Fibroblast of mammary gland (primary cell): ENCODE measurements around the gene MUC4.

Experiments used
- DNase-seq: peaks from one replicate; pipeline ENCODE4 v3.0.0-alpha.2; 2010; ENCODE audit warnings: low read depth
- H3K4me3 ChIP-seq: 2 replicates; pipeline ENCODE4 v1.5.1; 2011; ENCODE audit warnings: low read depth, mild to moderate bottlenecking, low read length, moderate library complexity; ENCODE audit not compliant: control insufficient read depth
- CTCF ChIP-seq: conservative IDR thresholded peaks from 2 replicates; pipeline ENCODE4 v1.5.1; 2011; ENCODE audit warnings: low read depth, low read length, inconsistent platforms; ENCODE audit not compliant: control insufficient read depth, insufficient read depth

MUC4 gene

GRCh38 chr3:195845483-195845882 is 33.8 kb upstream of the MUC4 start:
- TF ChIP-seq CTCF: no peak
- no peak for DNase-seq
- H3K4me3 ChIP-seq: no peak overlapping the region

GRCh38 chr3:195844671-195845218 is 33.0 kb upstream of the MUC4 start:
- no peak overlapping the region for H3K4me3 ChIP-seq
- DNase-seq: no peak
- TF ChIP-seq CTCF: no peak

GRCh38 chr3:195839260-195840010 is 27.7 kb upstream of the MUC4 start:
- DNase-seq: no peak
- TF ChIP-seq CTCF: no peak
- H3K4me3 ChIP-seq: no peak overlapping the region

GRCh38 chr3:195838714-195839113 is 27.0 kb upstream of the MUC4 start:
- H3K4me3 ChIP-seq: no peak overlapping the region
- no peak for TF ChIP-seq CTCF
- DNase-seq: no peak

GRCh38 chr3:195836476-195837135 is 24.9 kb upstream of the MUC4 start:
- no peak for DNase-seq
- TF ChIP-seq CTCF: no peak
- no peak overlapping the region for H3K4me3 ChIP-seq

- H3K4me3 ChIP-seq: no peak overlapping the region
- DNase-seq: no peak
- TF ChIP-seq CTCF: no peak
These were observed 24.1 kb upstream of the MUC4 start for GRCh38 chr3:195835791-195836190.
